Activated CD4-positive, alpha-beta T cell treated with anti-CD3 and anti-CD28 coated beads, Interleukin-2, amount 50 U/mL, for 24 hours (primary cell): ENCODE measurements around the gene VPS37B.

Experiments used
- DNase-seq, 2 donors: peaks; one replicate each; pipeline ENCODE4 v3.0.0-alpha.2; 2020; ENCODE audit warnings: low read depth in 1 of 2, low spot score in 1 of 2

Gene VPS37B

DNA sequence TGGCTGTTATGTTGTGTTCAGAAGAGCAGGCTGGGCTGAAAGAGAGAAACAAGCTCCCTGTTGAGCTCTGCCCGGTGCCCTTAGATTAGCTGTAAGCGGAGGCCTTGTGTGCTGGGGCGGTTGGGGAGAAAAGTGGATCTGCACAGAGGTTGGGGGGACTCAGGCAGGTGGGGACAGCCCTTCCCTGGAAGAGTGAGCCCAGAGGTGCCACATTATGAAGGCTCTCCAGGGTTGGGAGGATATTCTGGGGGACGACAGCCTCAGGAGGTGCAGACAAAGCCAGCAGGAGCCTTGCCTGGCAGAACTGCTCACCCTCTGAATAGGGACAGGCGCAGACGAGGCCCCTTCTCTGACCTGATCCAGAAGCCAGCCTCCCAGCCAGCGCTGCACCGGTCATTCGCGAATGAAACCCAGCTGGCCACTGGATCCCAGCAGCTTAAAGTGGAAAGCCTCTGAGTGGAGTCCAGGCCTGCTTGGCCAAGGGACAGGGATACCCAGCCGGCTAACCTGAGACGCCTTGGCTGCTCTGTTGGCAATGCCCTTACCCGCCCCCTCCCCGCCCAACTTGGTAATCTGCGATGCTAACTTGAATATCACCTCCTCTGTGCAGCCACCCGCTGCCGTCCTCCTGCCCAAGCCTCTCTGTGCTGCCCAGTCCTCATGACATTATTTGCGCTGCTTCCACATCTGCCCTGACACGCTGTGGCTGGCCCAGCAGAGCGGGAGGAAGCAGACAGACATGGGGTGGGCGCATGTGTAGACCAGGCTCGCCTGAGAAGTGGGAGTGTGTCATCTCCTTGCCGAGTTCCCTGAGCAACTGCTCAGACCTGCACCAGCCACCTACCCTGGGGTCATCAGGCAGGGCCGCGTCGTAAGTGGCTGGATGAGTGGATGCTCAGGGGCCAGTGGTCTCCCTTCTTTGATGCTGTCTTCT lies 55.1 kb downstream of the VPS37B start:
- DNase-seq: no peak

DNA sequence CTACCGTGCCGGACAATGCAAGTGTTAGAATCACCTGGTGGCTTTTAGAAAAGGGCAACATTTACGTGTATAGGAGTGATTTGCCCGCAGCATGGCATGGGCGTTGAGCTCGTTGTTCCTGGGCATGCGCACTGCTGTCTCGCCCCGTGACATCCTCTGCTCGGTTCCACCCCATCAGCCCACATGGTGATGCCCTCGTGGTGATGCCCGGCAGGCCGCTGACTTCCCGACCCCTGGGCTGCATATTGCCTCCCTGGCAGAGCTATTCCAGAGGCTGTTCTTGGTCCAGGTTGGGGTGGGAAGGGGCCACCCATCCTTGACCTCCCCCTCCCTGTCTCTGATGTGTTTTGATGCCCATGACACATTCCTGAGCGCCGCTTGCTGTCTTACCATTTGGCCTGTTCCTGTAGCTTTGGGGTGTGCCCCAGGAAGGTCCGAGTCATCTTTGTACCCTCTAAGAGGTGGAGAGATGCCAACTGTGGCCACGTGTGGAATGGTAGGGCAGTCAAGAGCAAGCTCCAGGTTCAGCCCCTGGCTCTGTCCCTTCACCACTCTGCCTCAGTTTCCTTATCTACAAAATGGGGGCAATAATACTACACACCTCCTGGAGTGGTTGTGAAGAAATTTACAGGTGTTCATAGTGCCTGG lies 55.9 kb downstream of the VPS37B start:
- DNase-seq: no peak

DNA sequence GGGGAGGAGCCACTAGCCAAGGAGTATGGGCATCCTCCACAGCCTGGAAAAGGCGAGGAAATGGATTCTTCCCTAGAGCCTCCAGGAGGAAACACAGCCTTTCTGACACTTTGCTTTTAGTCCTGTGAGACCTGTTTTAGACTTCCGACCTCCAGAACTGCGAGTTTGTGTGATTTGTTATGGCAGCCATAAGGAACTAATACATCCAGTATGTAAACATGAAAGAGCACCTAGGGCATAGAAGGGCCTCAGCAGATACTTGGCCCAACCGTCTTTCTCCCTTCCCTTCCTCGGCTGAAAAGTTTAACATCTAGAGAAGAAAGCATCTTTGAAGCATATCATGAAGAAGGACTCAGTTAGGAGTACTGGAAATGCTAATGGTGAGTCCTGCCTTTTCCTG lies 57.1 kb downstream of the VPS37B start:
- no peak for DNase-seq

- DNase-seq: no peak
Measured at GRCh38 chr12:122837306-122838265, 58.3 kb downstream of the VPS37B start.

DNA sequence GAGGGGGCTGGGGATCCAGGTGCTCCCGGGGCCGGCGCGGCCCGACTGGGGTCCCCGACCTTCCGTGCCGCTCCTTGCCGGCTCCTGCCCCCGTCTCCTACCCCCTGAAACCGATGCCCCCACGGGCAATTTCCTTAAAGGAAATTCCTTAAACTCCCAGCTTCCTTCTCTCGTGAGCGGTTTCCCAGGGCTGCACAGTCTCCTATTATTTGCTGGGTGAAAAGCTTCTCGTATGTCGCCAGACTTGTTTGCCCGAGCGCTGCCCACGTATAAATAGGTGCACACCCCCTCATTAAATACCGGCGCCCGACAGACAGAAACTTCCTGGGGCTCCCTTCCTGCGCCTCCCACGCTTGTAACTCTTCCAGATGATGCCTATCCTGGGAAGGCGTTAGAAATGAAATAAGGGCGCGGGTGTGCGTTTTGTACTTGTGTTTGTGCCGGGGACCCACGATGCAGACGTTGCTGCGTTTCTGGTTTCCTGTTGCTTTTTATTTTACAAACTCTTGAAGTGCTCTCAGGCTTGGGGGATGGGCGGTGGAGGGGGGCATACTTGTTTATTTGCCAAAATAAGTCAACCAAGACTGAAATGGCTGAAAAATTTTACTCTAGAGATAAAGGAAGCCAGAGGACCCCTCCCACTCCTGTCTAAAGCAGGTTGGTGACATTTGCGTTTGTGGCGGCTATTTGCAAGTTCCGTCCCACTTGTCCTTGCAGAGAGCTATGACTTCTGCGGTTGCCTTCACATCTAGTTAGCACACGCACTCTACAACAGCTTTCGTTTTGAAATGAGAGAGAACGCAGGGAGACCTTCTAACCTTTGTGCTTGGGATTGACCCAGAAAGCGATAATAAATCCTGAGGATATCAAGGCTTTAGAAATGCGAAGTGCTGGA lies 59.6 kb downstream of the VPS37B start:
- DNase-seq: peak in 1 of 2 donors; percentile 16

- DNase-seq: no peak
Measured at GRCh38 chr12:122835750-122836026, 60.2 kb downstream of the VPS37B start.

- DNase-seq: peak; percentile 31 to 39
Measured at GRCh38 chr12:122834921-122835749, 60.8 kb downstream of the VPS37B start, which contains the start of gene HIP1R. TSS of gene HIP1R (plus strand) at chr12:122835457. CDS start at chr12:122835551, 94 bp downstream.

- no peak for DNase-seq
Measured at GRCh38 chr12:122834104-122834920, 61.6 kb downstream of the VPS37B start.

GRCh38 chr12:122830517-122831214 lies 65.3 kb downstream of the VPS37B start:
- no peak for DNase-seq

DNA sequence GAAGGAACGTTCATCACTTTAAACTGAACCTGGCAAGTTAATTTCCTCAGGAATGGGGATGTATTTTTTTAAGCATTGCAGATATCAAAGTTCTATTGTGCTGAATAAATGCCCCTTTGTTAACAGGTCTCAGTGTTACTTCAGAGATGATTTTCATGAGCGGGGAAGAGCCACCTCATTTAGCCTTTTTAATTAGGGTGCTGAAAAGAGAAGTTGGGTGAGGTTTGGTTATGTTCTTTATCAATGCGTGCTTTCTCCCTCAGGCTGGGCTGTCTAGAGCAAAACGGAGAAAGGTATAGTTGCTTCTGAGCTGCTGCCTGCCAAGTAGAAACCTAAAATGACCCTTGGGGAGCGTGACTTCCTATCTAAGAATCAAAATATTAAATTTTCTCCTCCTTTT lies 68.7 kb downstream of the VPS37B start:
- DNase-seq: no peak

- no peak for DNase-seq
Measured at GRCh38 chr12:122825773-122826724, 69.9 kb downstream of the VPS37B start.

GRCh38 chr12:122823429-122823828 lies 72.5 kb downstream of the VPS37B start:
- no peak for DNase-seq

- DNase-seq: no peak
Measured at GRCh38 chr12:122820838-122821271, 75.1 kb downstream of the VPS37B start.

DNA sequence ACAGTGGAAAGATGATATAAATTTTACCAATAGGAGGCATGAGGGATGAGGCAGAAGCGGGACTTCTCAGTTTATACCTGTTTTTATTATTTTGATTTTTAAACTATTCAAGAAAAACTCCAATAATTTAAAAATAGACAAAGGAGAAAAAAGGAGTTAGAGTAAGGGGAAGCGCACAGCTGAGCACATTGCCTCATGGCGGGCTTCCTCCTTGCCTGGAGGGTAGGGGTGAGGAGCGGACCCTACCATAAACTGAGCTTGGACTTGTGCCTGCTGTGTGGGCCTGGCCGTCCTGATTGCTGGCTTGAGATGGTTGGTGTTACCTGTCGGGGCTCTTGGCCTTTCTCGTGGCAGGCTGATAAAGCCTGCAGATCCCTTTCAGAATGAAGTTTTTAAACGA lies 75.8 kb downstream of the VPS37B start:
- no peak for DNase-seq

- no peak for DNase-seq
Measured at GRCh38 chr12:122819209-122819785, 76.6 kb downstream of the VPS37B start.
